NCI-H1105 treated with DMSO at 0.1 percent for 48 hours (cell line): ENCODE measurements around the gene SLC25A22.
A peak's percentile ranks its signal among the peaks of the same experiment; 100 is the strongest.

Experiments used
- DNase-seq: peaks from one replicate; lab custom pipeline; 2025; lab: John Stamatoyannopoulos, UW

The SLC25A22 gene

GRCh38 chr11:788953-789940 lies 8.8 kb downstream of the SLC25A22 start:
- DNase-seq = no peak

GRCh38 chr11:788009-788640 lies 10.0 kb downstream of the SLC25A22 start:
- no peak for DNase-seq

- no peak for DNase-seq
These were observed 10.9 kb downstream of the SLC25A22 start for GRCh38 chr11:787084-787675.

- no peak for DNase-seq
These were observed 11.6 kb downstream of the SLC25A22 start for GRCh38 chr11:786235-787083.

GRCh38 chr11:783581-784015 lies 14.5 kb downstream of the SLC25A22 start:
- DNase-seq = peak; percentile 79

- DNase-seq = no peak
These were observed 15.6 kb downstream of the SLC25A22 start for GRCh38 chr11:782264-783174.

GRCh38 chr11:779955-780532 lies 18.0 kb downstream of the SLC25A22 start:
- no peak for DNase-seq

GRCh38 chr11:778976-779954 lies 18.8 kb downstream of the SLC25A22 start:
- DNase-seq = no peak

- peak; percentile 81 for DNase-seq
These were observed 20.5 kb downstream of the SLC25A22 start, which contains the start of gene GATD1 for GRCh38 chr11:777288-778255. GATD1 (minus strand) TSS chr11:777487; CDS start chr11:777462, 25 bp downstream.

- peak; percentile 39 for DNase-seq
These were observed 21.4 kb downstream of the SLC25A22 start for GRCh38 chr11:776561-777287.

- no peak for DNase-seq
These were observed 21.9 kb downstream of the SLC25A22 start for GRCh38 chr11:776263-776560.

- DNase-seq = no peak
These were observed 23.0 kb downstream of the SLC25A22 start for GRCh38 chr11:774873-775592.

- no peak for DNase-seq
These were observed 24.3 kb downstream of the SLC25A22 start for GRCh38 chr11:773830-774229.

GRCh38 chr11:773425-773824 lies 24.7 kb downstream of the SLC25A22 start:
- no peak for DNase-seq

GRCh38 chr11:772429-773390 lies 25.4 kb downstream of the SLC25A22 start:
- no peak for DNase-seq
